ENCODE data around the gene RBBP9.
"Not testable (repeated sequence)": the region's sequence is repeated elsewhere in the genome, so short reads cannot be mapped to it uniquely, and the experiment has no call there.

RBBP9 gene

DNA sequence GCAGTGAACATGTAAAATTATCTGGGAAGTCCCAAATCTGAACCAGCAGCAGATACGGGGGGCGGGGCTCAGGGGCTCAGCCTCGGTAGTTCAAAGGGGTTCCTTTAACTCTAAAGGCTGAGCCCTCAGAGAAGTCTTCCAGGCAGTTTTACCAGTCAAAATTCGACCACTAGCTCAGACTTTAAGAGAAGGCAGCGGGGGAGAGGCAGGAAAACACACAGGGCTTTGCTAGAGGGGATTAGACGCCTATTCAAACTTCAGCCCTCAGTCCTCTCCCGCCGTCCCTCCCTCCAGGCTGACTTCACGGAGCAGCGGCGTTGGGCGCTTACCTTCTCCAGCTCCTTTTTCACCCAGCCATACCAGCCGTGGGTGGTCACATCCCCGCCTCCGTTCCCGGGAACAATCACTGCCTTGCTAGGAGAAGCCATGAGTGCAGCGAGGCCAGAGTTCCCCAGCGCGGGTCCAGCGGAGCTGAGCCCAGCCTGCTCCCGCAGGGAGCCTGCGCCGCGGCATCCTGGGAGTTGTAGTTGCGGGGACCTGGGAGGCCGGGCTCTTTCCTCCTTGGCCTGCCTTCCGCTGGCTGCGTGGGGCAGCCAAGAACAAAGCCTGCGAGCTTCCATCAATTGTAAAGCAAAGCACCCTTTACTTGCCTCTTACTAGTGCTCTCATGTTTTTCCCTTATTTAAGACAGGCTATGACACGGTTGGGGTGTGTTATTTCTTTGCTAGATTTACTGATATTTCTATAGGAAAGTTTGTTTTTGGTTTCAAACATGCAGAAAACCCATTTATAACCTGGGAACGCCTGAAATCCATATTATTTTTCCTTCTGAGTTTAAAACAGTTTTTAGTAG, at the start of gene RBBP9:
TSS of gene RBBP9 (minus strand) at position 486 of the 853 bp plus-strand sequence. CDS start at position 428, 58 bp downstream.
- peak; percentile 87 for DNase-seq

GRCh38 chr20:18545566-18545965, 48.5 kb upstream of the RBBP9 start:
- DNase-seq: no peak

DNA sequence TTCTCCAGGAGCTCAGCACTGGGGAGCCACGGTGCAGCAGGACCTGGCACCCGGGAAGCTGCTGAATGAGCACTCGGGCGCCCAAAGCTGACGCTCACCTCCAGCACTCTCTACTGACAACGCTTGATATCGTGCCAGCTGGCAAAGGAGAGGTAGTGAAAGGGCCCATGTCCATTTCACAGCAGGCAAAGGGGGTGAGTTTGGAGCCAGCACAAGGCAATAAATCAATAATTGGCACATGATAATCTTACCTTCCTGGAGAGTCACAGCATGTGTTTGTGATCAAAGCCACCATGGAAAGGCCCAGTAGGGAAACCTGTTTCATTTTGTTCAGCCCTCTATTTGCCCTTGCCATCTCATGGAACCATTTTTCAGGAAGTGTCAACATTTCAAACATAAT, 46.9 kb upstream of the RBBP9 start:
- no peak for DNase-seq

- no peak for DNase-seq
Measured at GRCh38 chr20:18543216-18543615, 46.2 kb upstream of the RBBP9 start.

DNA sequence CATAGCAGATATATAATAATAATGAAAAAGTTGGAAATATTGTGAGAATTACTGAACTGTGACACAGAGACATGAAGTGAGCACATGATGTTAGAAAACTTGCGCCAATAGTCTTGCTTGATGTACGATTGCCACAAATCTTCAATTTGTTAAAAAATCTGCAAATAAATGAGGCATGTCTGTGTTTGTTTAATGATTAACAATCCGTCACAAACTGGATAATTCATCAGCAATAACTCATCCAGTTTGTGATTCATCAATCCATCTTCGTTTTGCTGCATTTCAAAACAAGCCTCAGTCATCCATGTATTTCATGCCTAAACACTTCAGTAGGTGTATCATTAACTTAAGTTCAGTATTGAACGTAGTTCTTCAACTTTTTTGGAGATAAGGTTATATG, 44.7 kb upstream of the RBBP9 start:
- no peak for DNase-seq

DNA sequence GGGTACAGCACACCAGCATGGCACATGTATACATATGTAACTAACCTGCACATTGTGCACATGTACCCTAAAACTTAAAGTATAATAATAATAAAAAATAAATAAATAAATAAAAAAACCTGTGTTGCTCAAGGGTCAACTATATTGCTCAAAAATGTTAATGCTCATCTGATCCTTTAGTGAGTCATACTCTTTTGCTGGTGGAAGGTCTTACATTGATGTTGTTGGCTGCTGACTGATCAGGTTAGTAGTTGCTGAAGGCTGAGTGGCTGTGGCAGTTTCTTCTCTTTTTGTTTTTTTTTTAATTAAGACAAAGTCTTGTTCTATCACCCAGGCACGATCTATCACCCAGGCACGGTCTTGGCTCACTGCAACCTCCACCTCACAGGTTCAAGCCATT, 40.6 kb upstream of the RBBP9 start:
- DNase-seq: no peak

- DNase-seq: no peak
Measured at GRCh38 chr20:18533978-18534644, 37.1 kb upstream of the RBBP9 start.

GRCh38 chr20:18533491-18533890, 36.5 kb upstream of the RBBP9 start:
- no peak for DNase-seq

- no peak for DNase-seq
Measured at GRCh38 chr20:18532626-18533025, 35.6 kb upstream of the RBBP9 start.

GRCh38 chr20:18529041-18529440, 32.0 kb upstream of the RBBP9 start:
- no peak for DNase-seq

DNA sequence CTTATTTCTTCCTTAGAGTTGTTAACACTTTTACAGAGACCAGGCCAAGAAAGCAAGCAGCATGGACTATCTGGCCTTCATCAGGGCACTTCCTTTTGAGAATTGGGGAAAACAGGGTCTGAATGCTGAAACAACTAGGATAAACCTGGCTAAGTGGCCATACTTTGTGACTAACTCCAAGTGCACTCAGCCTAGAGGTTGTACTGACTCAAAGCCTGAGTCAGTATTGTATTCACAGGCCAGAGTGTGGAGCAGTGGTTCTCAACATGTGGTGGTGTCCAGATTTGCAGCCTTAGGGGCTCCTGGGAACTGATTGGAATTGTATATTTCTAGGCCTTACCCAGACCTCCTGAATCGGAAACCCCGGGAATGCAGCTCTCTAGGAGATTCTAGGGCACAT, 30.8 kb upstream of the RBBP9 start:
- no peak for DNase-seq

DNA sequence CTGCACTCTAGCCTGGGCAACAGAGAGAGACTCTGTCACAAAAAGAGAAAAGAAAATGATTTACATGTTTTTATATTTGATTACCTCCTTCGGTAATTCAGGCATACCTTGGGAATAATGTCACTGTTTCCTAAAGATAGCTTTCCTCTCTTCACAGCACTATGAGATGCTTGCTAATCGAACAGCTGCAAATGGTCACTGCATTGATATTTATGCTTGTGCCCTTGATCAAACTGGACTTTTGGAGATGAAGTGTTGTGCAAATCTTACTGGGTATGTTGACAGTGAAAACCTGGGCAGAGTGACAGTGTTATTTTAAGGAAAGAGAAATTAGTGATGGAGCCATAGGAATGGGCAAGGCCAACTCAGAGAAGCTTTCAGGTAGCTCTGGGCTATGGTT, 30.3 kb upstream of the RBBP9 start:
- no peak for DNase-seq

- DNase-seq: not testable (repeated sequence)
Measured at GRCh38 chr20:18526761-18527160, 29.7 kb upstream of the RBBP9 start.

- no peak for DNase-seq
Measured at GRCh38 chr20:18524646-18525045, 27.6 kb upstream of the RBBP9 start.

GRCh38 chr20:18523066-18523465, 26.0 kb upstream of the RBBP9 start:
- DNase-seq: no peak

GRCh38 chr20:18522066-18522465, 25.0 kb upstream of the RBBP9 start:
- not testable (repeated sequence) for DNase-seq

- DNase-seq: no peak
Measured at GRCh38 chr20:18515973-18516372, 18.9 kb upstream of the RBBP9 start.

DNA sequence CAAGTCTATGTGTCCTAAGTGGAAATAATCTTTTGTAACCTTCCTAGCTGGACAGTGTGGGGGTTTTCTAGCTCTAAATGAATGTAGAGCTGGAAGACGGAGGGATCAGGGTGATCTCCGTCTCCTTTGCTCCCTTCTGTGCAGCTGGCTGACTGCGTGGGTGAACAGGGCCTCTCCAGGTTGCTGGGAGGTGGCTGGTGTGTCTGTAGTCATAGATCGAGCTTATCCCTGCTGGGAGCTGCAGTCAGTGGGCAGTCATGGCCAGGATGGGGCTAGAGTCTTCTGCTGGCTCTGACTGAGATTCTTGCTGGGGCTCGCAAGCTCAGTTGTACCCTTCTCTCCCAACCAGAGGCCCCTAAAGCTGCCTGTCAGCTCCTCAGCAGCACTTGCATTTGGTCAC, 17.1 kb upstream of the RBBP9 start:
- DNase-seq: no peak

- no peak for DNase-seq
Measured at GRCh38 chr20:18513208-18513607, 16.2 kb upstream of the RBBP9 start.

GRCh38 chr20:18511571-18511970, 14.5 kb upstream of the RBBP9 start:
- DNase-seq: peak; percentile 50

DNA sequence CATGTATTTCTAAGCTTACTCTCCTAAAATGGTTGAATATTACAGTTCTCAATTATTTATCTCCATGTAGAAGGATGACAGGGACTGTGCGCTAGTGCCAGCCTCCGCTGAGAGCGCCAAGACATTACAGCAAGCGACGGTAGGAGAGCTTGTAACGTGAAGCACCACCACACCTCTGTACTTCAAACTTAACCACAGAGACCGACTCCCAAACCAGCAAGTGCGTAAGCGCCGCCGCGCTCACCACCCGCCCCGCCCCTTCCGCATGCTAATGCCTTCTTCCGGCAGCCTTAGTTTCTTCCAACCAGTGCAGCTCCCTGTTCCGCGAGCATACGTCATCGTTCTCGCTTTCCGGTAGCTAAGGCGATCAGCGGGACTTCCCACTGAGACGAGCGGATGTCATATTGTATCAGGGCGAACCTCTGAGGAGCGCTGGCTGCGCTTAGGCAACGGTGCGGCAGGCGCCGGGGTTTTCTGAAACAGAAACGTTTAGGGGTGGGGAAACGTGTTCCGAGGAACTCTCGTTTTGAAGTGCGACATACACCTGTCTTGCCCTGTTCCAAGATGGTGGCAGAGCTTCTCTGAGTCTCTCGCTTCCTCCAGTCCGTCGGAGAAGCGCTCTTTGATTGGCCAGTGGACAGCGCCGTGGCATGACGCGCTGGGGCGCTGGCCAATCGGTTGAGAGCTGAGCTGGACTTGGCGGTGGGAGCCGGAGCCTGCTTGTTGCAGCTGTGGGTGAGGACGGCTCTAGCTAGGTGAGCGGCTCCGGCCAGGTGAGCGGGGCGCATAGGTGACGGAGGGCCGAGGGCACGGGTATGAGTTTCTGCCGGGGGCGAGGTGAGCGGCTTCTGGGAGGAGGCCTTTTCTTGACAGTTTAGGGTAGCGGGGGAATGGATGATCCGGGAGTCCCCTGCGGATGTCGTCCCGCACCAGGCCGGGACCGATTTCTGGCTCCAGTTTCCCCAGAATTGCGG, 10.5 kb upstream of the RBBP9 start, which contains the start of gene SEC23B:
TSS of gene SEC23B (plus strand) at position 723 of the 974 bp plus-strand sequence. CDS start 2,896 bp downstream, outside the sequence.
- peak; percentile 98 for DNase-seq

- peak; percentile 14 for DNase-seq
Measured at GRCh38 chr20:18506744-18507143, 9.7 kb upstream of the RBBP9 start.

DNA sequence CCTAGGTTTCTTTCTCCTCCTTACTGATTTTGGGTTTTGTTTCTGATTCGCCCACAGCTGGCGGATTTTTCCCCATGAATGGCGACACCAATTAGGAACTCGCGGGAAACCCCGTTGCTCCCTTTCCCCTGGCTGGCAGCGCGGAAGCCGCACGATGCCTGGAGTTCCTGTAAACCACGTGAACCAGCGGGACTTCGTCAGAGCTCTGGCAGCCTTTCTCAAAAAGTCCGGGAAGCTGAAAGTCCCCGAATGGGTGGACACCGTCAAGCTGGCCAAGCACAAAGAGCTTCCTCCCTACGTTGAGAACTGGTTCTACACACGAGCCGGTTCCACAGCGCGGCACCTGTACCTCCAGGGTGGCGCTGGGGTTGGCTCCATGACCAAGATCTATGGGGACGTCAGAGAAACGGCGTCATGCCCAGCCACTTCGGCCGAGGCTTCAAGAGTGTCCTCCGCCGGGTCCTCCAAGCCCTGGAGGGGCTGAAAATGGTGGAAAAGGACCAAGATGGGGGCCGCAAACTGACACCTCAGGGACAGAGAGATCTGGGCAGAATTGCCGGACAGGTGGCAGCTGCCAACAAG, 7.5 kb upstream of the RBBP9 start:
- no peak for DNase-seq

All from RPMI8226 (cell line).